SK-N-SH (cell line): ENCODE results near the gene MSANTD3. TPM values are rescaled to one million over a fixed set of nuclear protein-coding genes. Genes with fewer than 3 reads are reported as not detected.

ENCODE experiments used
- CTCF ChIA-PET: fragments of 300-600, 350-600 bp; formaldehyde crosslinking; extraction: SDS; loops from one replicate; lab custom pipeline; 2021; lab: Yijun Ruan, JAX
- POLR2A ChIA-PET: fragments of 350-600 bp; sonication (Branson Sonifier 250); formaldehyde crosslinking; extraction: SDS; loops from one replicate; lab custom pipeline; 2020; ENCODE audit warnings: antibody characterized with exemption, inconsistent platforms; lab: Yijun Ruan, JAX
- DNase-seq: peaks from one replicate; pipeline ENCODE4 v3.0.0; 2012
- H2AFZ ChIP-seq: fragments of 200-600 bp; sonication (generic); 2 replicates; pipeline ENCODE4 v1.8.1; 2016; ENCODE audit warnings: antibody characterized with exemption, mild to moderate bottlenecking, low read depth
- H3F3A ChIP-seq: fragments of 200-600 bp; sonication (generic); replicated peaks from 2 replicates; pipeline ENCODE3; 2016; ENCODE audit warnings: antibody characterized with exemption, mild to moderate bottlenecking; ENCODE audit not compliant: insufficient read depth
- H3K27ac ChIP-seq, 2 experiments: fragments of 200-500 bp in 1 of 2; fragments of 200-600 bp in 1 of 2; sonication (Bioruptor generic) in 1 of 2; sonication (generic), shearing (Covaris generic) in 1 of 2; 2 replicates each; pipeline versions ENCODE4 v1.5.1 to v1.6.1; 2014 to 2016; ENCODE audit warnings: low read depth in 2 of 2, inconsistent platforms in 1 of 2, low read length in 1 of 2, mild to moderate bottlenecking in 1 of 2, mixed read lengths in 1 of 2
- H3K27me3 ChIP-seq: fragments of 200-600 bp; sonication (generic), shearing (Covaris generic); 2 replicates; pipeline ENCODE4 v1.6.1; 2016; ENCODE audit warnings: mixed run types; ENCODE audit not compliant: insufficient read depth
- H3K36me3 ChIP-seq, 2 experiments: fragments of 200-500 bp in 1 of 2; fragments of 200-600 bp in 1 of 2; sonication (Bioruptor generic) in 1 of 2; sonication (generic) in 1 of 2; replicated peaks in 1 of 2; 2 replicates each; pipeline versions ENCODE3 to v1.5.1; 2014 to 2016; ENCODE audit warnings: low read length in 1 of 2, mild to moderate bottlenecking in 1 of 2; ENCODE audit not compliant: insufficient read depth in 2 of 2, control insufficient read depth in 1 of 2
- H3K4me1 ChIP-seq, 2 experiments: fragments of 200-500 bp in 1 of 2; fragments of 200-600 bp in 1 of 2; sonication (Bioruptor generic) in 1 of 2; sonication (generic), shearing (Covaris generic) in 1 of 2; 2 replicates each; pipeline versions ENCODE4 v1.5.1 to v1.6.1; 2014 to 2016; ENCODE audit warnings: low read depth in 1 of 2, low read length in 1 of 2, mixed run types in 1 of 2; ENCODE audit not compliant: insufficient read depth in 2 of 2, control insufficient read depth in 1 of 2
- H3K4me2 ChIP-seq: fragments of 200-600 bp; sonication (generic), shearing (Covaris generic); 2 replicates; pipeline ENCODE4 v1.6.1; 2017; ENCODE audit warnings: mixed run types
- H3K4me3 ChIP-seq, 2 experiments: fragments of 200-500 bp in 1 of 2; fragments of 200-600 bp in 1 of 2; sonication (Bioruptor generic) in 1 of 2; sonication (generic), shearing (Covaris generic) in 1 of 2; 2 replicates each; pipeline versions ENCODE4 v1.5.1 to v1.8.1; 2014 to 2016; ENCODE audit warnings: low read depth in 2 of 2, inconsistent platforms in 1 of 2, low read length in 1 of 2, mild to moderate bottlenecking in 1 of 2, mixed read lengths in 1 of 2, moderate library complexity in 1 of 2
- H3K79me2 ChIP-seq: fragments of 200-600 bp; sonication (generic); 2 replicates; pipeline ENCODE4 v1.8.1; 2017; ENCODE audit warnings: mild to moderate bottlenecking; ENCODE audit not compliant: insufficient read depth
- H3K9ac ChIP-seq: fragments of 200-600 bp; sonication (generic); 2 replicates; pipeline ENCODE4 v1.6.1; 2017; ENCODE audit warnings: mixed run types
- H3K9me2 ChIP-seq: fragments of 200-600 bp; sonication (generic); 2 replicates; pipeline ENCODE4 v1.6.1; 2017; ENCODE audit warnings: mixed run types
- H3K9me3 ChIP-seq: fragments of 200-600 bp; sonication (generic); 2 replicates; pipeline ENCODE4 v1.6.1; 2017; ENCODE audit warnings: mixed run types, mild to moderate bottlenecking, moderate library complexity
- H4K20me1 ChIP-seq: fragments of 200-600 bp; sonication (generic); 2 replicates; pipeline ENCODE4 v1.6.1; 2017; ENCODE audit warnings: mild to moderate bottlenecking, mixed run types; ENCODE audit not compliant: insufficient read depth
- ELF1 ChIP-seq: IDR thresholded peaks from 2 replicates; pipeline ENCODE4 v1.4.0; 2012
- EP300 ChIP-seq, 2 experiments: IDR thresholded peaks; 2 replicates each; pipeline versions ENCODE4 v1.4.0 to v1.6.1; 2012; ENCODE audit warnings: borderline replicate concordance in 1 of 2, low read depth in 1 of 2, low read length in 1 of 2
- FOSL2 ChIP-seq: IDR thresholded peaks from 2 replicates; pipeline ENCODE4 v1.4.0; 2012; ENCODE audit warnings: low read depth, mild to moderate bottlenecking, moderate library complexity, borderline replicate concordance
- FOXM1 ChIP-seq: IDR thresholded peaks from 2 replicates; pipeline ENCODE4 v1.4.0; 2012; ENCODE audit warnings: low read depth, mild to moderate bottlenecking
- GABPA ChIP-seq: IDR thresholded peaks from 2 replicates; pipeline ENCODE4 v1.4.0; 2012; ENCODE audit warnings: low read depth, mild to moderate bottlenecking
- GATA2 ChIP-seq: sonication (generic); formaldehyde crosslinking; IDR thresholded peaks from 2 replicates; pipeline ENCODE4 v1.5.0; 2020; ENCODE audit warnings: mild to moderate bottlenecking, missing genetic modification reagents
- MEF2A ChIP-seq: IDR thresholded peaks from 2 replicates; pipeline ENCODE4 v1.4.0; 2012; ENCODE audit warnings: low read depth, borderline replicate concordance
- MXI1 ChIP-seq: IDR thresholded peaks from 2 replicates; pipeline ENCODE4 v1.6.1; 2012; ENCODE audit warnings: mild to moderate bottlenecking, low read depth, low read length, improper control_type of control experiment
- NFIC ChIP-seq: IDR thresholded peaks from 2 replicates; pipeline ENCODE4 v1.4.0; 2012; ENCODE audit warnings: borderline replicate concordance
- RAD21 ChIP-seq: IDR thresholded peaks from 2 replicates; pipeline ENCODE4 v1.6.1; 2012; ENCODE audit warnings: mild to moderate bottlenecking, low read length
- TAF1 ChIP-seq: IDR thresholded peaks from 2 replicates; pipeline ENCODE4 v1.6.1; 2012; ENCODE audit warnings: low read depth, mild to moderate bottlenecking, low read length, moderate library complexity, borderline replicate concordance
- TCF12 ChIP-seq: IDR thresholded peaks from 2 replicates; pipeline ENCODE4 v1.4.0; 2012
- YY1 ChIP-seq: IDR thresholded peaks from 2 replicates; pipeline ENCODE4 v1.4.0; 2012; ENCODE audit warnings: low read depth, mild to moderate bottlenecking
- WGBS: methylation state at CpG from one replicate; pipeline ENCODE4 v1.1.6; 2017; ENCODE audit warnings: low lambda C conversion rate; 5-methylcytosine and 5-hydroxymethylcytosine counted together
- polyA plus RNA-seq, 3 experiments: library from polyadenylated mRNA; depleted of rRNA; stranded (reverse); fragments of >200 nt; gene quantifications; 2 replicates each; pipeline ENCODE4 v1.2.3, GENCODE V29; 2012
- TF ChIP-seq, protein P1 (sequence below): fragments of 200-600 bp; sonication (generic); IDR thresholded peaks from 2 replicates; pipeline ENCODE4 v1.6.1; 2017; ENCODE audit warnings: antibody characterized with exemption, mild to moderate bottlenecking, moderate library complexity
- TF ChIP-seq, protein P2 (sequence below): IDR thresholded peaks from 2 replicates; pipeline ENCODE4 v1.4.0; 2012; ENCODE audit warnings: low read depth, borderline replicate concordance
- TF ChIP-seq, protein P3 (sequence below): IDR thresholded peaks from 2 replicates; pipeline ENCODE4 v1.4.0; 2012; ENCODE audit warnings: low read depth
- TF ChIP-seq, protein P4 (sequence below): IDR thresholded peaks from 2 replicates; pipeline ENCODE4; 2012

The MSANTD3 gene
- polyA plus RNA-seq, 1 of the 3 experiments (the other 2 are of a cell fraction), result 48.3 TPM

- no peaks in the 10 kb centered on the region for H3K9me3 ChIP-seq
- no peaks in the 10 kb centered on the region for H3K9me2 ChIP-seq
- 96% methylated on average over 6 of the region's 6 CpGs for WGBS
- no peak for DNase-seq
- H2AFZ ChIP-seq, result no peak overlapping the region
- peaks cover 50% of the 10 kb centered on the region for H3K79me2 ChIP-seq
- H3F3A ChIP-seq, result no peaks in the 10 kb centered on the region
- no peaks in the 10 kb centered on the region for H3K27me3 ChIP-seq
- H3K4me2 ChIP-seq, result no peak overlapping the region
- H3K27ac ChIP-seq, result no peak overlapping the region
- H3K4me1 ChIP-seq, result peaks cover 0 to 8% of the 10 kb centered on the region in 2 experiments; a peak in 2 of 4 replicates
- H3K4me3 ChIP-seq, result no peak overlapping the region
- POLR2A ChIA-PET, result no interaction called here
- CTCF ChIA-PET, result interaction anchor here (0.8 kb wide), 1 partner anchor 28 kb away, joined by 3 read pairs; no protein-coding TSS in a partner anchor
- no peak for TF ChIP-seq GATA2
- TF ChIP-seq RAD21, result no peak
- no peak for TF ChIP-seq NFIC
- TF ChIP-seq FOXM1, result no peak
- no peak for TF ChIP-seq TAF1
- TF ChIP-seq, protein P1, sequence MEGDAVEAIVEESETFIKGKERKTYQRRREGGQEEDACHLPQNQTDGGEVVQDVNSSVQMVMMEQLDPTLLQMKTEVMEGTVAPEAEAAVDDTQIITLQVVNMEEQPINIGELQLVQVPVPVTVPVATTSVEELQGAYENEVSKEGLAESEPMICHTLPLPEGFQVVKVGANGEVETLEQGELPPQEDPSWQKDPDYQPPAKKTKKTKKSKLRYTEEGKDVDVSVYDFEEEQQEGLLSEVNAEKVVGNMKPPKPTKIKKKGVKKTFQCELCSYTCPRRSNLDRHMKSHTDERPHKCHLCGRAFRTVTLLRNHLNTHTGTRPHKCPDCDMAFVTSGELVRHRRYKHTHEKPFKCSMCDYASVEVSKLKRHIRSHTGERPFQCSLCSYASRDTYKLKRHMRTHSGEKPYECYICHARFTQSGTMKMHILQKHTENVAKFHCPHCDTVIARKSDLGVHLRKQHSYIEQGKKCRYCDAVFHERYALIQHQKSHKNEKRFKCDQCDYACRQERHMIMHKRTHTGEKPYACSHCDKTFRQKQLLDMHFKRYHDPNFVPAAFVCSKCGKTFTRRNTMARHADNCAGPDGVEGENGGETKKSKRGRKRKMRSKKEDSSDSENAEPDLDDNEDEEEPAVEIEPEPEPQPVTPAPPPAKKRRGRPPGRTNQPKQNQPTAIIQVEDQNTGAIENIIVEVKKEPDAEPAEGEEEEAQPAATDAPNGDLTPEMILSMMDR, result no peak
- no peak for TF ChIP-seq YY1
- no peak for TF ChIP-seq MXI1
- TF ChIP-seq EP300 (IDR thresholded peaks at IDR 0.05; ENCODE audit: borderline replicate concordance in 1 of 2, low read depth in 1 of 2, low read length in 1 of 2), result no peak
- no peak for TF ChIP-seq ELF1
- H4K20me1 ChIP-seq, result no peaks in the 10 kb centered on the region
- H3K36me3 ChIP-seq, result peaks cover 0 to 4% of the 10 kb centered on the region in 2 experiments
- H3K9ac ChIP-seq, result no peak overlapping the region
Observed at GRCh38 chr9:100478192-100478591, 51.2 kb downstream of the MSANTD3 start.

GRCh38 chr9:100479820-100480219 lies 52.9 kb downstream of the MSANTD3 start:
- POLR2A ChIA-PET, result no interaction called here
- no peak for DNase-seq
- Histone ChIP-seq H3K36me3 (peaks cover 0 to 4% of the 10 kb centered on the region in 2 experiments), H4K20me1 (no peaks in the 10 kb centered on the region), H2AFZ (no peak overlapping the region; the same call in 1 of the 2 replicates), H3F3A (no peaks in the 10 kb centered on the region), H3K79me2 (peaks cover 57% of the 10 kb centered on the region), H3K9ac (no peak overlapping the region), H3K4me1 (peaks cover 0 to 3% of the 10 kb centered on the region in 2 experiments; a peak in 2 of 4 replicates), H3K27me3 (no peaks in the 10 kb centered on the region), H3K27ac (no peak overlapping the region), H3K4me2 (no peak overlapping the region), H3K9me3 (peaks cover 6% of the 10 kb centered on the region; the same call in 1 of the 2 replicates), H3K9me2 (no peaks in the 10 kb centered on the region), H3K4me3 (no peak overlapping the region)
- WGBS, result 69% methylated on average over 2 of the region's 2 CpGs
- CTCF ChIA-PET, result no interaction called here
- TF ChIP-seq FOSL2, result no peak
- TF ChIP-seq, protein P2, sequence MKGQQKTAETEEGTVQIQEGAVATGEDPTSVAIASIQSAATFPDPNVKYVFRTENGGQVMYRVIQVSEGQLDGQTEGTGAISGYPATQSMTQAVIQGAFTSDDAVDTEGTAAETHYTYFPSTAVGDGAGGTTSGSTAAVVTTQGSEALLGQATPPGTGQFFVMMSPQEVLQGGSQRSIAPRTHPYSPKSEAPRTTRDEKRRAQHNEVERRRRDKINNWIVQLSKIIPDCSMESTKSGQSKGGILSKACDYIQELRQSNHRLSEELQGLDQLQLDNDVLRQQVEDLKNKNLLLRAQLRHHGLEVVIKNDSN, result no peak
- no peak for TF ChIP-seq GABPA
- TF ChIP-seq, protein P1, result no peak
- TF ChIP-seq, protein P3, sequence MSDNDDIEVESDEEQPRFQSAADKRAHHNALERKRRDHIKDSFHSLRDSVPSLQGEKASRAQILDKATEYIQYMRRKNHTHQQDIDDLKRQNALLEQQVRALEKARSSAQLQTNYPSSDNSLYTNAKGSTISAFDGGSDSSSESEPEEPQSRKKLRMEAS, result no peak
- no peak for TF ChIP-seq TCF12
- TF ChIP-seq MEF2A, result no peak
- no peak for TF ChIP-seq EP300 (IDR thresholded peaks at IDR 0.05; ENCODE audit: borderline replicate concordance in 1 of 2, low read depth in 1 of 2, low read length in 1 of 2)
- TF ChIP-seq GATA2, result no peak
- TF ChIP-seq, protein P4, sequence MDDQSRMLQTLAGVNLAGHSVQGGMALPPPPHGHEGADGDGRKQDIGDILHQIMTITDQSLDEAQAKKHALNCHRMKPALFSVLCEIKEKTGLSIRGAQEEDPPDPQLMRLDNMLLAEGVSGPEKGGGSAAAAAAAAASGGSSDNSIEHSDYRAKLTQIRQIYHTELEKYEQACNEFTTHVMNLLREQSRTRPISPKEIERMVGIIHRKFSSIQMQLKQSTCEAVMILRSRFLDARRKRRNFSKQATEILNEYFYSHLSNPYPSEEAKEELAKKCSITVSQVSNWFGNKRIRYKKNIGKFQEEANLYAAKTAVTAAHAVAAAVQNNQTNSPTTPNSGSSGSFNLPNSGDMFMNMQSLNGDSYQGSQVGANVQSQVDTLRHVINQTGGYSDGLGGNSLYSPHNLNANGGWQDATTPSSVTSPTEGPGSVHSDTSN, result no peak
